T-helper 9 cell (primary cell): Measurements from ENCODE around the gene C1orf159.
A peak's percentile ranks its signal among the peaks of the same experiment; 100 is the strongest.

Experiments used
- DNase-seq: peaks from one replicate; pipeline ENCODE4 v3.0.0-alpha.2; 2020

C1orf159 gene

GRCh38 chr1:1132042-1132950 lies 16.4 kb upstream of the C1orf159 start:
- DNase-seq = no peak

GRCh38 chr1:1130206-1131120 lies 14.6 kb upstream of the C1orf159 start:
- DNase-seq = no peak

DNA sequence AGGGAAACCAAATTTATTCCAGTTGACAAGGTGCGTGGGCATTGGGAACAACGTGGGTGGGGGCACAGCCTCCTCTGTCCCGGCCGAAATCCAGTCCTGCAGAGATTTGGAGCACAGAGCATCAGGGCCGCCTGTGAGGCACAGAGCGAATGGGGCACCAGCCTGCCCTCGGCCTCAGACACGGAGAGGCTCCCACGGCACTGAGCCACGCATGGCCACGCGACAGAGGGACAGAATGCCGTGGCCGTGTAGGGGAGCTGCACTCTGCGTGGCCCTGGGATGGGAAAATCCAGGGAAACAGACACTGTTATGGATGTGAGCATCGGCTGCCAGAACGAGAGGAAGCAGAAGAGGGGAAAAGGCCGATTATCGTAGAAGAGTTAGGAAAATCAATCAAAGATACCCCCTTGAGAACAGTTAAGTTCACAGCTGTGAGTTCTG lies 13.5 kb upstream of the C1orf159 start:
- no peak for DNase-seq

DNA sequence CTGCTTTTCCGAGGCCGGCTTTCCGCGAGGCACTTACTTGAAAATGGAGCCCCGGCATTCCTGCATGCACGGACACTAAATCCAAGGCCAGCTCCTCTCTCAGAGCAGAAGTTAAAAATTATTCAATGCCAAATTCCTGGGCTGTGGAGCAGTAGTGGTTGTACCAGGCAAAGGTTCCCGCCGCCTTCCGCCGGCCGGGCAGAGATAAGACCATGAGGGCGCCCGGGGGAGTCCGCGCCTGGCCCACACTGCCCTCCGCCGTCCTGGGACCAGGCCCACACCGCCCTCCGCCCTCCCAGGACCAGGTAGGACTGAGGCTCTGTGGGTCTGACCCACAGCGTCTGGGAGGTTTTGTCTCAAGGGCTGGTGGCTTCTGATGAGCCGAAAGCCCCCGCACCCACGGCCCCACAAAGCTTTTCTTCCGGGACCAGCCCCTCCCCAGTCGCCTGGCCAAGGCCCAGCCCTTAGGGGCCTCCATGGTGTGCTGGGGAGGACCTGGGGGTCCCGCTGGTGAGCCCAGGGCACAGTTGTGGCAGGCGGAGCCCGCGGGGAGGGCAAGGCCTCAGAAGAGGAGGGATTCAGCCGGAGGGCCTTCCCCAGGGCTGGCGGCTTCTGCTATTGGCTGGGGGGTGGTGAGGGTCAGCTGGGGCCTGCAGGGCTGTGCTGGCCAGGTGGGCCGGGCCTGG lies 12.7 kb upstream of the C1orf159 start:
- DNase-seq = no peak

DNA sequence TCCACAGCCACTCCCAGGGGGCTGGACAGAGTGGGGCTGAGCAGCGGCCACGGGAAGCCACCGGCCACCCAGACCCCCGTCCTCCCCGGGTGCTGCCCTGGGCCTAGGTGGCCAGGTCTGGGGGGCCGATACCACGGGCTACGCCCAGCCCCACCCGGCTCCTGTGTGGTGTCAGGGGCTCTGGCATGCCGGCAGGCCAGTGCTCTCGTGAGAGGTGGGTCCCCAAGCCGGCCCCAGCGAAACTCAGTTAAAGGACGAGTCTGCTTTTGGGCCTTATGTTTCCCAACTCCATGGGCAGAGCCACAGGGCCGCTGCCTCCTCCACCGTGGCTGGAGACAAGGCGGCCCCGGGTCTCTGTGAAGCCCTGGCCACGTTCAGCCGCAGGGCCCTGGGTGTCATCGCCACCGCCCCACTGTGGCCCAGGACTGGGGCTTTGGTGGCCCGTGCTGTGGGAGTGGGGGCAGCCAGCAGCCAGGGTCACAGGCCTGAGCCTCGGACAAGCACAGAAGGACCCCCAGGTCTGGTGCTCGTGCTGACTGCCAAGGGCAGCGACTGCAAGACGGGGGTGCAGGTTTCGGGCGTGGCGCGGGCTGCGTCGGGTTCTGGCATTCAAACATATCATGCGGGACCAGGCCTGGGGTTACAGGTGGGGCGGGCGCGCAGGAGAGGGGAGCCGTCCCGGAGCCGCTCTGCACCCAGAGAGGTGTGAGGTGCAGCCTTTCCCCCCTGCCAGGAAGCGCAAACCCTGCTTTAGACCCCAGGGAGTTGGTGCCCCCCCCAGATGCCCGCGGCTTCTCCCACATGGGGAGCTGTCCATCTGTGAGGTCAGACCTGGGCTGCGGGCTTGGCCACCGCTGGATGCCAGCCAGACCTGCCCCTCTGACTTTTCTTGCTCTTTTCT lies 11.9 kb upstream of the C1orf159 start:
- DNase-seq = no peak

DNA sequence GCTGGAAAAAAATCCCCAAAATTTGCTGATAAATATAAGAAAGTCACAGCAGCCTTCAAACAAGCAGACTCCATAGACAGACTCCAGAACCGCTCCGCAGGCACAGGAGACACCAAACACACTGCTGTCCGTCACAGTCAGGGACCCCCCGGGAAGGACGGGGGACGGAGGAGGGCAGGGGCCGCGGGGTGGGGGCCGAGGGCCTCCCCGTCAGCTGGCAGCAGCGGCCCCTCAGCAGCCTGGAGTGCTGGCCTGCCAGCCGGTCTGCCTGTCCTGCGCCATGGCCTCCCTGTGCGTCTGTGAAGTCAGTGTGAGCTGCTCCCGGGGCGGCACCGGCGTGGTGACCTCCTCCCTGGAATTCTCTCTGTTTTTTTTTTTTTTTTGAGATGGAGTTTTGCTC lies 10.1 kb upstream of the C1orf159 start:
- no peak for DNase-seq

DNA sequence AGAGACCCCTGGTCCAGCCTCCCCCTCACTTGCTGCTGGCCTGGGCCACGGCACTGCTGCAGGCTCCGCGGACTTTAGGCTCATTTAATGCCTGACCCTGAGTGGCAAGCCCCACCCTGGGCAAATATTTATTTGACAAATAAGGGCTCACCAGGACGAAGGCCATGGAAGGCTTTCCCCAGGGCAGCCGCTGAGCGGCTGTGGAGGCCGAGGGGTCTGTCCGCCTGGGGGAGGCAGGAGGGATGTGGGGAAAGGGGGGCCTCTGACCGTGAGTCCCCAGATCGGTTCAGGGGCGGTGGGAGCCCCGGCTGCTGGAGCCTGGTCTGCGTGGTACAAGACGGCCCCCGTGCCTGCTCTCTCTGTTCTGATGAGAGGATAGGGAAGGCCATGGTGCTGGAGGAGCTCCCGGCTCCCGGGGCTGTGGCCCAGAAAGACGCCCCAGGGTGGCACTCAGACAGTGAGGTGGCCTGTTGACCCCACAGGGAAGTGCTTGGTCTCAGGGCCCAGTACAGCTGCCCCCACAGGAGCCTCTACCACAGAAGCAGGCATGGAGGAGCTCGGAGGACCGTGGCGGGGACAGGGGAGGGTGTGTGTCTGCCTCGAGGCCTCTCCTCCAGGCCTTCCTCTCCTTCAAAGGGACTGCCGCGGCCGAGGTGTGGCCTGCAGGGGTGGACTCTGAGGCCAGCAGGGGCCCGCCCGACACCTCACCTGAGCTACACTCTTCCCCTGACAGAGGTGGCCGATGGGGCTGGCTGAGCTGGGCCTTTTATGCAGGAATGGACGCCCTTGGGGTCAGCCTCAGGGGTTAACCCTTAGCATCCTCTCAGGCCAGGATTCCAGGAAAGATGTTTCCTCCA lies 9.1 kb upstream of the C1orf159 start:
- DNase-seq = no peak

- DNase-seq = no peak
Observed at GRCh38 chr1:1124508-1124785, 8.6 kb upstream of the C1orf159 start.

DNA sequence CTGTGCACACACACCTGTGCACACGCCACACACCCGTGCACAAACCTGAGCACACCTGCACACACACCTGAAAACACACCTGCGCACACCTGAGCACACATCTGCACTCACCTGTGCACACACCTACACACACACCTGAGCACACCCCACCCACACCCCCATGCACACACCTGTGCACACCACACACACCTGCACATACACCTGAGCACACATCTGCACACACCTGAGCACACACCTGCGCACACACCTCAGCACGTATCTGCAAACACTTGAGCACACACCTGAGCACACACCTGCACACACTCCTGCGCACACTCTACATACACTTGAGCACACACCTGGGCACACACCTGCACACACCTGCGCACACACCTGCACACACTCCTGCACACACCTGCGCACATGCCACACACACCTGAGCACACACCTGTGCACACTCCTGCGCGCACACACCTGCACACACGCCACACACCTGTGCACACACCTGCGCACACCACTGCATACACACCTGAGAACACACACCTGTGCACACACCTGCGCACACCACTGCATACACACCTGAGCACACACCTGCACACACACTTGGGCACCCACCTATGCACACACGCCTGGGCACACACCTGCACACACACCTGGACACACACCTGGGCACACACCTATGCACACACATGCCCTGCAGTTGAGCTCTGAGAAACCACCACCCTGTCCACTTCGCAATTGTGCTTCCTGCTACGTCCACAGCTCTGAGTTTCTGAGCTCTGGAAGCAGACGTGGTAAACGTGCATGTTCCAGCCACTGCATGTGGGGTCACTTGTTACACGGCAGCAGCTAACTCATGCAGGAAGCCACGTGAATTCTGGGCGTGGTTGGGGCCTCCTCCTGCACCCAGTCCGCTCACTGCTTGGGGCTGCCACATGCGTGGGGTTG lies 8.0 kb upstream of the C1orf159 start:
- no peak for DNase-seq

DNA sequence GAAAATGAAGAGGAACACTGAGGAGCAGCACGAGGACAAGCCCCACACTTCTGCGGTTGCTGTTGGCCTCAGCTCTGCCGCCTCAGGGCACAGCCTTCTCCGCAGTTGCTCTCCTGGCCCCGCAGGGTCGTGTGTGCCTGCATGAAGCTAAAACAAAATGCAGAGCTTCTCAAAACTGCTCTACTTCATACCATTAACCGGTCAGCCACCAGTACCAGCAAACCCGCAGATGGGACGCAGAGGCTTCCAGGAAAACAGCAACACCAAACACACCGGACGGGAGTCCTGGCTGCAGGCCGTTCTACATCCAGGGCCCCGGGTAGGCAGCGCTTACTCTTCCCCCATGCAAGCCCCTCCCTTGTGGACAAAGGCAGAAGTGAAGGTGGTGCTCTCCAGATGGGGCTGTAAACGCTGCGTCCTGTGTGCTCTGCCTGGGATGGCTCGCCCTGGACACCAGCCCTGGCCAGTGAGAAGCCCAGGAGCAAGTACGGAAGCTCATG lies 7.1 kb upstream of the C1orf159 start:
- DNase-seq = no peak

GRCh38 chr1:1122078-1122811 lies 6.4 kb upstream of the C1orf159 start:
- DNase-seq = peak; percentile 84

GRCh38 chr1:1121611-1122077 lies 5.8 kb upstream of the C1orf159 start:
- no peak for DNase-seq

DNA sequence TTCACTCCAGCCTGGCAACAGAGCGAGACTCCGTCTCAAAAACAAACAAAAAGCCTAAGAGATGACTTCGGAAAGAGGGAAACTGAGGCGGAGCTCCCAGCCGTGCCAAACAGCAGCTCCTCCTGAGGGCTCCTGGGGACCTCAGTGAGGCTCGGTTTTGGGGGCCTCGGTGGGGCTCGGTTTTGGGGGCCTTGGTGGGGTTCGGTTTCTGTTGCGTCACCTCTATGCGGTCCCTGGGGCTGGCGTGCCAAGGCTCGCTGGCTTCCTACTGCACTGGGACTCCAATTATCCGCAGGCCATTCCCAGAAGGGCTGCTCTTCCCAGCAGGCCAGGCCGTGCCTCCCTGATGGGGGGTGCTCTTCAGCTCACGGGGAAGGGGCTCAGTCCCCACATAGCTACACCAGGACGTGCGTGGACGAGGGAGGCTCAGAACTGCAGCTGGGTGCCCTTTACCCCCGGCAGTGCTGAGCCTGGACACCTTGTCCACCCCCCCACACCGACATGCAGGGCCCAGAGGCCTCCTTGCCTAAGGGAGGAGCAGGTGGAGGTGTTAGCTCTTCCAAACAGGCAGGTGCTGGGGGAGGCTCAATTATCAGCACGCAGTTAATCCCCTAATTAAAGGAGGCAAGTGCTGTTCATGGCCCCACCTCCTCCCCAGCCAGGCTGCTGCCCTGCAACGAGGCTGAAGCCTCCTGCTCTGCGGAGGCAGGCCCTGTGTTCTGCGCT lies 5.1 kb upstream of the C1orf159 start:
- no peak for DNase-seq

- no peak for DNase-seq
Observed at GRCh38 chr1:1120096-1120495, 4.2 kb upstream of the C1orf159 start.

DNA sequence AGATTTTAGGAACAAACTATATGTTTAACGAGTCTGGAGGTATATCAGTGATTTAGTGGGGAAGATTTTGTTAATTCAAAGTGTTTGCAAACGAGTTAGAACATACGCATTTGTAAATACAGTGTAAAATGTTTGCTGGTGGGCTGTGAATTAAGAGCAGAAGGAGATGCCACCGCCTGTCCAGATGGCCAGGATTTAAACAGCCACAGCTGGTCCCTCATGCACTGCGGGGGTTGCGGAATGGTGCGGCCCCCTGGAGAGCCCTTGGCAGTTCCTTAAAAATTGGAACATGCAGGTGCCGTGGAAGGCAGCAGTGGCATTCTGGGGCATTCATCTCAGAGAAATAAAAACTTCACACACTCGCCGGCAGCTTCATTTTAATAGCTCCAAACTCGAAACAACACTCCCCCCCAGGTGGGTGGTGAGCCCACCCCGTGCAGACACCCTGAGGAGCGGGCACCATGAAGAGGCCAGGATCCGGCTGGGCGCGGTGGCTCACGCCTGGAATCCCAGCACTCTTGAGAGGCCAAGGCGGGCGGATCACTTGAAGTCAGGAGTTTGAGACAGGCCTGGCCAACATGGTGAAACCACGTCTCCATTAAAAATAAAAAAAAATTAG lies 3.5 kb upstream of the C1orf159 start:
- no peak for DNase-seq

DNA sequence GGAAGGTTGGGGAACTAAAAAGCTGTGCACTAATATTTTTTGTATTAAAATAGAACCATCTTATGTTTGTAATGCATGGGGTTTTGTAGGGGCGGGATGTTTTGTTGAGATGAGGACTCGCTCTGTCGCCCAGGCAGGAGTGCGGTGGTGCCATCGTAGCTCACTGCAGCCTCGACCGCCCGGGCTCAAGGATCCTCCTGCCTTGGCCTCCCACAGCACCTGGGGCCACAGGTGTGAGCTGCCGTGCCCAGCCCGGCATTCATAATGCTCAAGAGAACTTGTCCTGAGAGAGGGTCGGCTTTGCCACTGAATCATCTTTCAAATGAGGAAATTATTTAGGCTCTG lies 3.0 kb upstream of the C1orf159 start:
- no peak for DNase-seq

GRCh38 chr1:1118011-1118875 lies 2.4 kb upstream of the C1orf159 start:
- DNase-seq = no peak
